SHP77 treated with DMSO at 0.1 percent for 48 hours (cell line): ENCODE measurements around the gene DAB2.
"Not testable (repeated sequence)": the region's sequence is repeated elsewhere in the genome, so short reads cannot be mapped to it uniquely, and the experiment has no call there.

Experiments used
- DNase-seq: peaks from one replicate; lab custom pipeline; 2025; lab: John Stamatoyannopoulos, UW

Gene DAB2

DNA sequence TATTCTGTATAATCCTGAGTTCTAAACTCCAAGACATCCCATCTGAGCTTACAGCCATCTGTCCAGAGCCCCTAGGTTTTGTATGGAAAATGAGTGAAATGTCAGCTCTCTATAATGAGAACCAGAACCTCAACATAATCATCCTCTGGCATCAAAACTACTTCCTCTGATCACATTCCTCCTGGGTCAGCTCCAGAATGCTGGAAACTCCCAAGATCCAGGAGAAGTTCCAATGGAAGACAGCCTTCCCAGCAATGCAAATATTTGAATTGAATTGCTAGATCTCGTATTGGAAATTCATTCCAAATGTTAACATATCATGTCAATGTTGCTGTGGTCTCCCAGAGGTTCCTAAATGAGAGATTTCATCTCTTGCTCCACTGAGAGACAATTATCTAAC lies 84.3 kb downstream of the DAB2 start:
- DNase-seq, result no peak

DNA sequence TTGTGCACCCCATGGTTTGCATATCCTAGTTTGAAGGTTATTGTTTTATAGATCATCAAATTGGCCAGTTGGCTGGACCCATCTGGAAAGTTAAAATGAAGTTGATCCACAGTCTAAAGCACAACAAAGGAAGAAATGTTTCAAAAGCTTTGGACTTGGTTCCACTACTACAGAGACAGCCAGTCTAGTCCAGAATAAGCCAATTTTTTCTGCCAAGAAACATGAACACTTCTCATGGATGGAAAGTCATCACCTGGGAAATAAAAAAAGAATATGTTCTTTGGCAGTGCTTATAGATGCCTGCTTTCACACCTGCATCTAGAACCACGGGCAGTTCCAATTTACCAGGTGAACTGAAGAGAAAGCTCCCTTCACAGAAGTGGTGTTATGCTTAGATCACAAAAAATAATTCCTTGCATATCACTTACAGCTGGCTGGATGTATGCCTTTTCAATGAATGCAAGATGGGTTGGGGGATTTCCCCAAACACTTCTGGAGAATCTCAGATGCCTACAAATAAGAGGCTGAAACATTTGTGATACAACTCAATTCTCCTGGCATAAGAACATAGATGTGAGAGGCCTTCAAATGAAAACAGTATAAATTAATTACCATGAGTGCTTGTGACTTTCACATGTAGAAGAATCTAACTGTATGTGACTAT lies 87.4 kb downstream of the DAB2 start:
- no peak for DNase-seq

DNA sequence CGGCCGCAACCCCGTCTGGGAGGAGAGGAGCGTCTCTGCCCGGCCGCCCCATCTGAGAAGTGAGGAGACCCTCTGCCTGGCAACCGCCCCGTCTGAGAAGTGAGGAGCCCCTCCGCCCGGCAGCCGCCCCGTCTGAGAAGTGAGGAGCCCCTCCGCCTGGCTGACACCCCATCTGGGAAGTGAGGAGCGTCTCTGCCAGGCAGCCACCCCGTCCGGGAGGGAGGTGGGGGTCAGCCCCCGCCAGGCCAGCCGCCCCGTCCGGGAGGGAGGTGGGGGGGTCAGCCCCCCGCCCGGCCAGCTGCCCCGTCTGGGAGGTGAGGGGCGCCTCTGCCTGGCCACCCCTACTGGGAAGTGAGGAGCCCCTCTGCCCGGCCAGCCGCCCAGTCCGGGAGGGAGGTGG lies 90.5 kb downstream of the DAB2 start:
- not testable (repeated sequence) for DNase-seq

DNA sequence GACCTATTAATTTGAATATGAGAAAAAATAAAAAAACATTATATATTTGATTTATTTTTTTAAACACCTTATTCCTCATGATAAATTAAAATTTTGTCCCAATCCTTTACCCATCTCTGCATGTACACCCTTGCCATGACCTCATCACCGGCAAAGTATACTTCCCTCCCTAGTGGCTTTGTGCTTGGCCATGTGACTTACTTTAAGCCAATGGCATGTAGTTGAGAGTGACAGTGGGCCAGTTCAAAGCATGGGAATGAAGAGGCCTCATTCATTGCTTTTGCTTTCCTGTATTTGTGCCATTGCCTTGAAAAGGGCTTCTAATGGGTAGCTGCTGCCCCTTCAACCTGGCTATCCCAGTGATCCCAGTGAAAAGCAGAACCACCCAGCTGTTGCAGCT lies 91.7 kb downstream of the DAB2 start:
- DNase-seq, result no peak

DNA sequence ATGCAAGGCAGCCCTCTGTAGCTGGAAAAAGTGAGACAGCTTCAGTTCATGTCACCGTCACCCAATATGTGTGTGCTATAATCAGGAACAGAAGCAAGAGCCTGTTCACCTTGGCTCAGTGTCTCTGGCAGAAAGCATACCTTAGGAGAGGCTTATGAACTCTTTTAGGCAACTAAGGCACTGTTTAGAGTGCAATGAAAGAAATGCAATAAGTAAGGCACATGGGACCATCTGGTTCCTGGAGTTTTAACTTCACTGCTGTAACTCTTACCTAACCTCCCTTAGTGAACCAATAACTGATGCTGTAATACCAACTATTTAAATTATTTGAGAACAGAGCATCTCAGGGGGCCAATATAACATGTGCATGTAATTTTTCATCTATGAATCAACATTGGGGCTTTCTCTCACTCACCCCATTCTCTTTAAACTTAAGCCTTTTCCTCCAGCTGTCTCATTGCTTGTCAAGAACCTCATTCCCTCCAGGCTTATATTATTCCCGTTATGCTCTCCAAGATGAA lies 92.9 kb downstream of the DAB2 start:
- no peak for DNase-seq

DNA sequence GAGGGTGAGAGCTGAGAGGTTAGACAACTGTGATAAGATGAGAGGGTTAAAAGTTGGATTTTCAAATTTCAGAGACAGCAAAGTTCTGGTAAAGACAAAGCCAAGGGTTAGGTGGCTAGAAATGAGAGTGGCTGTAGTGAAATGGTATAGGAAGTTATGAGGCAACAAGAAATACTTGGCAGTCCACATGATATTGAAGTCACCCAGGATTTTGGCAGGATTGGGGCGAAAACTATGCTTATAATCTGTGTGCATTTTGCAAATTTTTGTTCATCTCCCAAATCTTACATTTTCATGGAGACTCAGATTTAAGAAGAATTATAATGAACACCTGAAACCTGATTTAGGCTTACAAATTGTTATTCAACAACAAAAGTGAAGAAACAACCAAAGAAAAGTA lies 96.0 kb downstream of the DAB2 start:
- no peak for DNase-seq

DNA sequence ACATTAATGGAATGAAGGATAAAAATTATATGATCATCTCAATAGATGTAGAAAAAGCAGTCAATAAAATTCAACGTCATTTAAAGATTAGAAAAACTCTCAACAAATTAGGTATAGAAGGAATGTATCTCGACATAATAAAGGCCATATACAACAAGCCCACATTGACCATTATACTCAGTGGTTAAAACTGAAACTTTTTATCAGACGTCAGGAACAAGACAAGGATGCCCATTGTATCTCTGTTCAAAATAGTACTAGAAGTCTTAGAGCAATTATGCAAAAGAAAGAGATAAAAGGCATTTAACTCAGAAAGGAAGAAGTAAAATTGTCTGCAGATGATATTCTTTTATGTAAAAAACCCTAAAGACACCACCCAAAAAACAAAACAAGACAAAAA lies 101.2 kb downstream of the DAB2 start:
- no peak for DNase-seq
